Fibroblast of skin of abdomen (primary cell): Measurements from ENCODE around the gene RIBC1. TPM values are rescaled to one million over a fixed set of nuclear protein-coding genes. Genes with fewer than 3 reads are reported as not detected.
"Not testable (repeated sequence)": the region's sequence is repeated elsewhere in the genome, so short reads cannot be mapped to it uniquely, and the experiment has no call there.

Experiments used
- DNase-seq: peaks from one replicate; pipeline ENCODE4 v3.0.0-alpha.2; 2013
- polyA plus RNA-seq, 2 experiments: library from polyadenylated mRNA; unstranded; fragments of 120-200 nt; gene quantifications; one replicate each; pipeline ENCODE4 v1.2.1, GENCODE V29; 2013; ENCODE audit not compliant: insufficient read length in 2 of 2

Gene RIBC1
- 0.45 TPM for polyA plus RNA-seq (2013, experiment 1 of 2; ENCODE audit: insufficient read length)
- 0.47 TPM for polyA plus RNA-seq (2013, experiment 2 of 2; ENCODE audit: insufficient read length)

DNA sequence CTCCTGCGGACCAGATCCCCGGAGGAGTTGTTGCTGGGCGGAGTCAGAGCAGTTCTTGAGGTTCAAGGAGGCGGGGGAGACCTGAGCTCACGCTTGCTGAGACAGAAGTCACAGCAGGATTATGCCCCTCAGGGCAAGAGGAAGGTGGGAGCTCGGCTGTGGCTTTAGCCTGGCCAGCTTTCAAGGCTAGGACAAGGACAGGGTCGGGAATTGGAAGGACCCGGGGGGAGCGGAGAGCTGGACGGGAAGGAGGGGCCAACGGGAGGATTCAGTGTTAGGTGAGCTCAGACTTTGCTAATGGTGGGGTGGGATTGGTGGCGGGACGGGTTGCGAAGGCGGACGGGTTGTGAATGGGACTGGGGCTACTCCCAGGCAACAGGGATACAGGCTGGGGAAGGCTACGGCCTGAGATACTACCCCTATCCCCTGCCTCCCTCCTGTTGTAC lies at the start of gene RIBC1:
Gene RIBC1 (plus strand): TSS at position 13 of the 446 bp plus-strand sequence. CDS start 3,404 bp downstream, outside the sequence.
- DNase-seq = no peak

DNA sequence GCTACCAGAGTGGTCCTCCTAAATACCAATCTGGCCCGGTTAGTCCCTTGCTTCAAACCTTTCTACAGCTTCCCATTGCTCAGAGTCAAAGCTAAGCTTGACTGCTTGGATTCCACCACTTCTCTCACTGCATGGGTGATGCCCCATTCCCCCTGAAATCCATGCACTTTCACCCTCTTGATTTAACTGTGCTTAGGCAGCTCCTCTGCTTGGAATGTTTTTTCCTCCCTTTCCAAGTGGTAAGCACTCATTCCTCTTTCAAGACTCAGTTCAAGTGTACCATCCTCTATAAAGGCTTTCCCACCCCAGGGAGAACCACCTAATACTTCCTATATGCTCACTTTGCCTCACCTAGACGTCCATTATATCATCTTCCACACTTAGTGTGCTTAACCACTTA lies 49.4 kb upstream of the RIBC1 start:
- no peak for DNase-seq

DNA sequence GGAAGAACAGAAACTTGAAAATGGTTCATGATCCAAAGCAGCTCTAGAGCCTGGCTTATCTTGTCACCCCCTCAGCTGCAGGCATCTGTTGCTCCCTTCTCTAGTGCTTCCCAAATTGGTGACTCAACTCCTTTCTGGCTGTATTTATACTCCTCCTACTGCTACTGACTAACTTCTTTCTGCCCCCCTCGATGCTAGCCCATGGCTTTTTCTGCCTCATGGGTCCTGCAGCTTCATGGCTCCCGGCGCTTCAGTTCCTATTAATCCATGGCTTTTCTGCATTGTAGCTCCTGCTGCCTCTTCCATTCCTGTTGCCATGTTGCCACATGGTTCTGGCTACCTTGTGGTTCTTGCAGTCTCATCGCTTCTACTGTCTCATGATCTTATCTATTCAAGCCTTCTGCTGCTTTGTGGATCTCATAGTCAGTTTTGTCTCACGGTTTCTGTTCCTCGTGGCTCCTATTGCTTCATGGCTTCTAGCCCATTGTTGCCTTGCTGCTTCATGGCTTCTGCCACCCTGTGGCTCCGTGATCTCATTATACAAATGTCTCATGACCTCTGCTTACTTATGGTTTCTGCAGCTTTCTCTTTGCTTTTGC lies 48.4 kb upstream of the RIBC1 start:
- peak; percentile 9 for DNase-seq

DNA sequence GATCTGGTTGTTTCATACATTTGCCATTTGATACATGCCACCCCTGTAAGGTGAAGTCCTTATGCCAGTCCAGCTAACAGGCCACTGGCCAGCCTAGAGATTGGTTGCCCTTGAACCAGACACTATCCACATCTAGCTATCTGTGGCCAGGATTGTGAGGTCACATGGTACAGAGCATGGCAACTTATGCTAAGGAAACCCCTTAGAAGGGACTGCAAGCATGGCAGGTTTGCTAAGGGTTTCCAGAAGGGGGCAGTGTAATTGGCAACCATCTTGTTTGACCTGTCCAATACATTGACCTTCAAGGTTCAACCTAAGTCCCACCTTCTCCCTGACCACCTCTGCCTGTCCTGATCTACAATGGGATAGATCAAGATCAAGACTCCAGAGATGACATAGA lies 47.8 kb upstream of the RIBC1 start:
- DNase-seq = no peak

DNA sequence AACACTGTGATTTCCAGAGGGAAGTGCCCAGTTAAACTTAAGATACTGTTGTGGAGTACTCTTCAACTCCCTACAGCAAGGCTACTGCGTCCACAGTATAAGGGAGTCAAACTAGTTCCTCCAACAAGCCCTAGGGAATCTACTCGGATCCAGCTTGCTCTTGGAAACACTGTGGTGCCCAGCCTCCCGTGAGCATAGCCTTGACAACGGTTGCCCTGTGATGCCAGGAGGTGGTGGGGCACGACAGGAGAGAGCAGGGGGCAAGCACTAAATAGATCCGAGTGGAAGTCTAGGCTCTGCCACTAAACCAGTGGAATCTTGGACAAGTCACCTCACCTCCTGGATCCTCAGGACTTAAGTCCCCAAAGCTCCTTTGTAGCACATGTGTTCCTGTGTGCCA lies 45.8 kb upstream of the RIBC1 start:
- no peak for DNase-seq

DNA sequence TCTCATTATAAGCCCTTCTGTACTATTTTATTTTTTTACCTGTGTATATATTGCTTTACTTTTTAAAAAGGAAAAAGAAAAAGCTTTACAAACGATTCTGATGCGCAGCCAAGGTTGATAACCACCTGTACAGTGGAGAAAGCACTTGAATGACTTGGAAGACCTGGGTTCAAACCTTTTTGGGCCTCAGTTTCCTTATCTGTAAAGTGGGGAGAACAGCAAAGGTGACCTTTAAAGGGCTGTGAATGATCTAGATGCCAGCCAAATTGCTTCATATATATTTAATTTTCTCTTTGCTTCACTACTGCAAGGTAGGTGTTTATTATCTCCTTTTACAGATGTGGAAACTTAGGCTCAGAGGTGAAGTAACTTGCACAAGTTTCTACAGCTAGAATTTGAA lies 45.2 kb upstream of the RIBC1 start:
- no peak for DNase-seq

DNA sequence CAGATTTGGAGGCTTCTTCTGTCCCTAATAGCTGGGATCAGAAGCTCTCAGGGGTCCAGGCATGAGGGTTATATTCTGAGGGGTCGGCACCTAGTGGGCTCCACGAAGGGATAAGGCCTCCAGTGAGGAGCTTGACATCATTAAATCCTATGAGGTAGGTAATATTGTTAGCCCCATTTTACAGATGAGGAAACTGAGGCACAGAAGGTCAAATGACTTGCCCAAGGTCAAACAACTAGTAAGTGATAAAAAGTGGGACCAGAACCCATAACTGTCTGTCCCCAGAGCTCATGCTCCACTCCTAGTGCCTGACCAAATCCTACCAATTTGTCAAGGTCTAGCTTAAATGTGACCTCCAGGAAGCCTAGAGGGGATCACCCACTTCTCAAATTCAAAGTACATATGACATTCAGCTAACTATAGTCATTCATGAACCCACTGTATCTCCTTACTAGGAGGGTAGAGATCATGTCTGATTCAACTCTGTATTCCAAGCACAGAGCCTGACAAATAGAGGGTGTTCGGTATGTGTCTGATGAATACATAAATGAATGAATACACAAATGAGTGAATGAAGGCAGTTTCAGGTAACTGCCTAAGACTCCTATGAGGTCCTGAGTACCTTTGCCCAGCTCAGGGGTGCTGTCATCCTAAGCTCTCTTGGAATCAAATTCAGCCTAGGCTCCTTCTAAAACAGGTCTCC lies 43.5 kb upstream of the RIBC1 start:
- DNase-seq = no peak

DNA sequence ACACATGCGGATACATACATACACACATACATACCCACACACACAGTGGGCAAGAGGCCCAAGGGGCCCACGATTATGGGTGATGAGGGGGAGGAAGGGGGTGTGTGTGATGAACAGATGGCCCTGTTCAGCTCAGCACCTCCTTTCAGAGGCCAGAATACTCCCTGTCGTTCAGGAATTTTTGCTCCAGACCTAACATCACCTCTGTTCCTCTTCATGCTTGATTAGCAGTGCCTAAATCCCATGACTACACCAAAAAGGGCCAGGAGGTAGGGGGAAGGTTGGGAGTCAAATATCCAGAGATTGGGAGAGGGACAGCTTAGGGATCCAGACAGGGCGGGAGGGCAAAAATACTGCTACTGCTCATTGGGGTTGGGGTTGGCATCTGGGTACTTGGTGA lies 42.9 kb upstream of the RIBC1 start:
- no peak for DNase-seq

DNA sequence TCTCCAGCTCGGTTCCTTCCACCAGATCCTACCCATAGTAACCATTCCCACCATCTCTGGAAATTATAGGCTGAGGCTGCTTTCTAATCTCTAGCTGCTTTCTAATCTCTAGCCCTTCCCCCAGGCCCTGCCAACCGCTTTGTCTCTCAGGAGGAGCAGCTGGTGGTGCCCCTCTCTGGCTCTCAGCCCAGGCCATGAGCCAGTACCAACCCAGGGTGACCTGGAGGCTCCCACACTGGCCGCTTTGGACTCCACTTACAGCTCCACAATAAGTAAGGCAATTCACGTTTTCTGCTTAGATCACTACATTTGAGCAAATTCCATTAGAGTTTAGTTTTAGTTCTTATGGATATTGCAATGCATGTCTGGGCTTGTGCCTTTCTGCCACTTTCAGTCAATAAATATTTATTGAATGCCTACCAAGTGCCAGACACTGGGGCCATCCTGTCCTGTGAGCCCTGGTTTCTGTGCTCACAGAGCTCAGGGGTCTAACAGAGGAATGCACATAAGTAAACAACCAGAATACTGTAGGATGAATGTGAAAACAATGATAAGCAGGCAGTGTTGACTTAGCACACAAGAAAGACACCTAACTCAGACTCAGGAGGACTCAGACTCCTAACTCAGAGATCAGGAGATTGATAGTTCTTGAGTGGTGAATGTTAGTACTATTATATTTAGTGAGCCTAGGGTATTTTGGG lies 39.1 kb upstream of the RIBC1 start:
- no peak for DNase-seq

DNA sequence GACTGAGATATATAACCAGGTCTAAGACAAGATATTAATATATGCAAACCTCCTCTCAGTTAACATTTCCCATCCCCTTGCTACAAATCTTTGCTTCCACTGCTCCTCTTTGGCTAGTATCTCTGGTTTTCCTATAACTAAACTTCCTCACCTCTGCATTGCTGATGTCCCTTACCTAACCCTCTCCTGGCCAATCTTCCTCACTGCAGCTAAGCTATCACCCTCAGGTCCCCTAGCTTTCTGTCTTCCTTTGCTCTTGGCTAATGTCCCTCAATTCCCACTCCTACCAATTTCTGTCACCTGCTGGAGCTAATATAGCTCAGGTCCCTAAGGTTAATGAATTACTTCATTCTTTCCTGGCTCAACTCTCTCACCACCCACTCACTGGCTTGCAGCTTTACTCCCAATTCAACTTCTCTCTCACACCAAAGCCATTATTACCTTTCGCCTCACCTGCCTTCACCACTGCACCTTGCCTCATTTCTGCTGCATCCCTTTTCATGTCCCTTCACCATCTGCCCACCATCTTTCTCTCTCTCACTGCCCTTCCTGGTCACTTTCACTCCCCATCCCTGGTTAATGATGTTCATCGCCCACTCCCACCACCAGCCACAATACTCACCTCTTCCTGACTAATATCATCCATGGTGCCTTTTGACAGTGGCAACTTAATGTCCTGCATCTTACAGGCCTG lies 26.9 kb upstream of the RIBC1 start:
- DNase-seq = no peak

DNA sequence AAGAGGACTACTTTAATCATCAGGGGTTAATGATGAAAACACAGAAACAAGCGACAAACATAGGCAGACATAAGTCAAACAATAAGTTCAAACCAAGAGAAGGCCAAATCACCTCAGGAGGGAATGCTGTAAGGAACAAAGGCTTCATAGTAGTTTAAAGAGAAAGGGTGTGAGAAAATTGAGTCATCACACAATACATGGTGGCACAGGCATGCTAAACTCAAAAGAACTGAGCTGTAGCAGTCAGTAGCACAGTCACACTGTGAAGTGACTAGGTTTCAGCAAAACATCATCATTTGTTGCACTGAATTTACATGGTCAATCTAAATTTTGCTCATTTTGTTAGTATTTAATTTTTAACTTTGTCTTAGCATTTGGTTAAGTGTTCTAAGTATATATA lies 24.5 kb upstream of the RIBC1 start:
- no peak for DNase-seq

DNA sequence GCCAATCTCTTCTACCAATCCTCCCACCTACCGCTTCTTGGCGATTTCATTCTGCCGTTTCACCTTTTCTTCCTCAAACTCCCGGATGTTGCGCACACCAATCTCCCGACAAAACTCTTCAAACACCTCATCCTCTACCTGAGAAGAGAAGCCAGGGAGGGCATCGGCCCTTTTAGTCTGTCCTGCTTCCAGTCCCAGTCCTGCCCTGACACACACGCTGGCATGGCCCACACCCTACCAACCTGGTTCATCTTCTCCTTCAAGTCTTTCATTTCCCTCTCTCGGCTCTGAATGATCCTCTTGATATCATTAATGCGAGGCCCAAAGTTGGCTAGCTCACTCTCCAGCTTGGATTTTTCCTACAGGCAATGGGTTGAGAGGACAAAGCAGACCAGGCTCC lies 19.1 kb upstream of the RIBC1 start:
- DNase-seq = no peak

DNA sequence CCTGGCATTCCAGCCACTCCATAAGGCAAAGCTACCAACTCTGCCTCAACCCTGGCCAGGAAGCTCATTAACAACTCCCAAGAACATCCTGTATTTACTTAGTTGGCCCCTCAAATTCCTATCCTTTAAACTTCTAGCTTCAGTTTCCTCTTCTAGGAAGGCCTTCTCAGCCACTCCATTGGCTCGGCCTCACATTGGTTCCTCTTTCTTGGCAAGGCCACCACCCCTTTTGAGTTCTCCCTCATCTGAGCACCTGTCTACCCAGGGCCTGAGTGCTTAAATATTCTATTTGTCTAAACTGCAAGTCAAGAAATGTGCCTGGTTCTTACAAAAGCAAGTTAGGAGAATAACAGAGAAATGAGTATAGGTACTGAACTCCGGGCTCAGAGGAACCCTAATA lies 10.2 kb upstream of the RIBC1 start:
- no peak for DNase-seq

DNA sequence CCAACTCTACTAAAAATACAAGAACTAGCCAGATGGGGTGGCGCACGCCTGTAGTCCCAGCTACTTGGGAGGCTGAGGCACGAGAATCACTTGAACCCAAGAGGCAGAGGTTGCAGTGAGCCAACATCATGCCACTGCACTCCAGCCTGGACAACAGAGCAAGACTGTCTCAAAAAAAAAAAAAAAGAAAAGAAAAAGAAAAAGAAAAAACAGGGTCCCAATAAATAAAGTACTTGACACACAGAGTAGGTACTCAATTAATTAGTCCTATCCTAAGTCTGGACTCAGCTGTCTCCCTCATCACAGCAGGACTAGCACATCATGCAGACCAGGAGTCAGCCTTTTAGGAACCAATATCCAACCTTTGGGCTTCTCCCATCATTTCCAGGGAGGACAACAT lies 2.3 kb upstream of the RIBC1 start:
- DNase-seq = not testable (repeated sequence)

DNA sequence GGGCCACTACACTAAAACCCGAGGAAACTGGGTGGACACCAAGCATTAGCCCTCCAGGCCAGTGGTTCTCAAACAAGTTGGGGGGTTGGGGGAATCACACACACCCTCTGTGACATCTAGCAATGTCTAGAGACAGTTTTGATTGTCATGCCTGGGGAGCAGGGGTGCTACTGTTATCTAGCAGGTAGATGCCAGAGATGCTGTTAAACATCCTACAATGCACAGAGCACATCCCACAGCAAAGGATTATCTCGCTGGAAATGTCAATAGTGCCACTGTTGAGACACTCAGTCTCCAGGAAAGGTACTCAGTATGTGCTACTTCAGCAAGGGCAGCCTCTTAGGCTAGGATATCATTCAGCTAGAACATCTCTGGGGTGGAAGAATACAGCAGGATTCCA lies 1.5 kb upstream of the RIBC1 start:
- DNase-seq = no peak

DNA sequence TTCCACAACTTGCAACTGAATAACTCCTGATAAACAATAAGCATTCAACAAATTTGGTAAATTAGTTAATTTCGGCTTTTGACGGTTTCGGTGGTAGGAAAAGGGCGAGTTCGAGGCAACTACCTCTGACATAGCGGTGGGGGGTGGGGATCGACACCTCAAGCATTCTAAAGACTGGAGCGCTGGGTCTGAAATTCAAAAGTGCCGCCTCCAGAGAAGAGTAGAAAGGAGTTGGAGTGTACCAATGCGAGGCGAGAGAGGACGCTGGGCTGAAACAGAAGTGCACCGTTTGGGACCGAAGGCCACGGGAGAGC lies 944 bp upstream of the RIBC1 start:
- DNase-seq = no peak

DNA sequence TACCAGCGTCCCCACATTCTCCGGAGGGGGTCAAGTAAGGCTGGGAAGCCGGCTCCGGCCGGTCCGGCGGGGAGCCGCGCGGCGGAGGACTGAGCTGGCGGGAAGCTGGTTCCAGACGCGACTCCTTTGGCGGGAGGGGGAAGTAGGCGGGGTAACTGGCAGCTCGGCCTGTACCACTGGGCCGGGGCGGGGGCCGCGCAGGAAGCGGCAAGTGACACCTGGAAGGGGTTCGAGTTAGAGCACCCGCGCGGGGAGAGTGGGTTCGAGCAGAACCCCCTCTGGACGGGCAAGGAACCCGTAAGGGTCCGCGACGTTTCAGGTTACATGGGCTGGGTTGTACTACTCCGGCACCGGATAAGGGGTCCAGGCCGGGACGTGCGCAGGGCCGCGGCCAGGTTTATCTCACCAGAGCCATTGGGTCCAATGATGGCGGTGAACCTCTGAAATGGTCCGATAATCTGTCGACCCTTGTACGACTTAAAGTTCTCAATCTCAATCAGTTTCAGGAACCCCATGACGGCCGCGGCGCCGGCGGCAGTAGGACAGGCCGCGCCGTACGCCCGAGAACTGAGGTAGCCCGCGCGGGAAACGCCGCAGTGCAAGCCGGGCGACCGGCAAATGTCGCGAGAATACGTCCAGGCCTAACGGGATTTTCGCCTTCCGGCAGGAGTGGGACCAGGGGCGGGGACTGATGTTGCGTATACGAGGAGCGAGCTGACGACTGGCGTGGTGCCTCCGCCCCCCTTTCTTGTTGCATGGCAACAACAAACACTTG lies 400 bp upstream of the RIBC1 start, which contains the start of gene SMC1A:
Gene SMC1A (minus strand): TSS at position 569 of the 775 bp plus-strand sequence. CDS start 54 bp downstream, at position 515.
- DNase-seq = peak; percentile 95

DNA sequence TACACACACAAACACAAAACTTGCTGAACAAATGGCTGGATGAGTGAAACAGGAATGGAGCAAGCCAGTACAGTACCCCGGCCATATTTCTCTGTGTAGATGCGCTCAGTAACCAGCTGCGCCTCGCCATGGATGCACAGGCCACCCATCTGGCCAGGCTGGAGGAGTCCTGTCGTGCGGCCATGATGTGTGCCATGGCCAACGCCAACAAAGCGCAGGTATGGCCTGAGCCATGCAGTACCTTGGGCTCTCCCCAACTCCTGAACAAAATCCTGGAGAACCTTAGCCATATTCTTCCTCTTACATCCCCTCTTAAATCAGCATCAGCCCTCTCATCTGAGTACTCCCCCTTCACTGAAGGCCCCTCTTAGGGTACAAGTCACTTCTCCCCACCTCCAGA lies 7.1 kb downstream of the RIBC1 start:
- no peak for DNase-seq

DNA sequence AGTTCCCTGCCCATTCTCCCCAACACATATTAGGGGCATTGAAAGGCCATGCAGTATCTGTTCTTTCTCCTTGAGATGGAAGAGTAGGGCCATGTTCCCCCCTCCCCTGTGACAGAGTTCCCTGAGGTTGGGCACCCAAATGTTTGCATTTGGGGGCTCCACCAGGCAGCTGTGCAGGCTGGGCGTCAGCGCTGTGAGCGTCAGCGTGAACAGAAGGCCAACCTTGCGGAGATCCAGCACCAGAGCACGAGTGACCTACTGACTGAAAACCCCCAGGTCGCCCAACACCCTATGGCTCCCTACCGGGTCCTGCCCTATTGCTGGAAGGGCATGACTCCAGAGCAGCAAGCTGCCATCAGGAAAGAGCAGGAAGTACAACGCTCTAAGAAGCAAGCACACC lies 7.6 kb downstream of the RIBC1 start:
- DNase-seq = no peak

DNA sequence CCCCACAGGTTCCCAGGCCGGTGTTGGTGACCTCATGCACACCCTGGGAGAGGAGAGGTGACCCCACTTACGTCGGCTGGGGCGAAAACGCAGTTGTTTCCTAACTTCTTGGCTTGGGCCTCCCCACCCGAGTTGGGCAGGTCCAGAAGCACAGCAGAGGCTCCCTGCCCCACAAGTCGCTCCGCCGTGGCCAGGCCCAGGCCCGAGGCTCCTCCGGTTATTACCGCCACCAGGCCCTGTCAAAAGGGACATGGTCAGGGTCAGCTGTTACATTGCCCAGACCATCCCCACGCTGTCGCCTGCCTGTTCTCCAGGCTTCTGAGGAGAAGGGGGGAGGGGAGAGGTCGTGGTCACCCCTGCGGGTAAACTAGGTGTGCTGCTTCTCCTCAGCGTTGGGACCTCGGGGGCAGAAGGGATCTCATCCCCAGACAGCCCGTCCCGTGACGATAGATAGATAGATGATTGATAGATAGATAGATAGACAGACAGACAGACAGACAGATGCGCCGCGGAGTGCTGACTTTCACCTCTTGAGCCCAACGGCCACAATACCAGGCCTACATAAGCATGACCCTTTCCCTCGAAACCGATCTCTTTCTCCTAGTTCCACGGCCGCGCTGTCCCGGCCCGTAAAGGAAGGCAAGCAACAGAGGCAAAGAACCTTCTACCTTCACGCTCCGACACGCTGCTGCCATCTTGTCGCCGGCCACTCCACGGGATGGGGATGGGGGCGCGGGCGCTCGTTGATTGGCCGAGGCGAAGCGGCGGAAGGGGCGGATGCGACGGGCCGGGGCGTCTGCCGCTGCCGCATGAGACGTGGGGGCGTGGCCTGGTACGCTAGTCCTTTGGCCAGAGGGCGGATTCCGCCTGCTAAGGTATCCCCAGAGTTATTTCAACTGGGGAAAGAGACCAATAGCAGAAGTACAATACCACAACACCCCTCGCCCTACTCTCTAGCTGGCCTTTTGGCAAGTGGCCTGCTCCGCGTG lies 11.3 kb downstream of the RIBC1 start, which contains the start of gene HSD17B10:
Gene HSD17B10 (minus strand): TSS at position 720 of the 989 bp plus-strand sequence. CDS start 25 bp downstream, at position 695.
- peak; percentile 79 for DNase-seq

DNA sequence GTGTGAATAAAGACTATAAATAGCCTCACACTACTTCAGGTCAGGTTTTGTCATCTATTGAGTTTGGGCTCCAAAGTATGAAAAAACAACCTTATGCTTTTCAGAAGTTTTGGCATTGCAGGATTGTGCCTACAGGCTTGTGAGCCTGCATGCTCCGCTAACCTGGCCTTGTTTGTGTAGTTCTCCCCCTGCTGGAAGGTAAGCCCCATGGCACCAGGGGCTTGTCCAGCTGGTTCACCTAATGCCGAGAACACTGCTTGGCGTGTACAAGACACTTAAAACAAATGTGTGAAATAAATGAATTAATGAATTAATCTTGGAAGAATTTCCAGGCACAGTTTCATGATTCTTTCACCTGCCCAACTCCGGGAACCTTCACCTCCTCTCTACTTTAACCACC lies 13.3 kb downstream of the RIBC1 start:
- DNase-seq = peak; percentile 49
